GM23248 (cell line): ENCODE results near the gene MAP2.

Experiments used
- EZH2 ChIP-seq: fragments of 200-600 bp; sonication (generic); IDR thresholded peaks from 2 replicates; pipeline ENCODE4 v1.6.1; 2018; ENCODE audit warnings: antibody characterized with exemption, mild to moderate bottlenecking; ENCODE audit not compliant: insufficient read depth, poor library complexity, severe bottlenecking
- EZH2phosphoT487 ChIP-seq: fragments of 200-600 bp; sonication (generic); IDR thresholded peaks from 2 replicates; pipeline ENCODE4 v1.6.1; 2018; ENCODE audit warnings: antibody characterized with exemption, moderate library complexity, mild to moderate bottlenecking, low read depth; ENCODE audit not compliant: insufficient read depth

- no peak for TF ChIP-seq EZH2
- TF ChIP-seq EZH2phosphoT487: no peak
Measured at GRCh38 chr2:209574515-209574914, 150.7 kb downstream of the MAP2 start.
